Measurements from ENCODE around the gene SCGB3A2.

DNA sequence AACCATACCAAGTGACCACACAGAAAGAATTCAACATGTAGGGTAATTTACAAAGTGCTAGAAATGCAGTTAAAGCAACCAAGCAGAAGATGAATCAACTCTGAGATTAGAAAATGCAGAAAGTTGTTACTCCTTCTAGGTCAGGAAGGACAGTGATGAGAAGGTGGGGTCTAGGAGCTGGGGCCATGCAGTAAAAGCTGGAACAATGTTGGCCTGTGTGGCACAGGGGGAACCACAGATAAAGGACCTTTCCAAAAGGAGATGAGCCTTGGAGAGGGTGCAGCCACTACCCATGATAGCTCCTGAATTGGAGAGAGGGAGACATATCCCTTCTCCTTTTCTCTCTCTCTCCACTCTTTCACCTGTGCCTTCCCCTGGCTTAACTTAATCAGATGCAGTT is 2.4 kb upstream of the SCGB3A2 start:
- TF ChIP-seq, protein P1, sequence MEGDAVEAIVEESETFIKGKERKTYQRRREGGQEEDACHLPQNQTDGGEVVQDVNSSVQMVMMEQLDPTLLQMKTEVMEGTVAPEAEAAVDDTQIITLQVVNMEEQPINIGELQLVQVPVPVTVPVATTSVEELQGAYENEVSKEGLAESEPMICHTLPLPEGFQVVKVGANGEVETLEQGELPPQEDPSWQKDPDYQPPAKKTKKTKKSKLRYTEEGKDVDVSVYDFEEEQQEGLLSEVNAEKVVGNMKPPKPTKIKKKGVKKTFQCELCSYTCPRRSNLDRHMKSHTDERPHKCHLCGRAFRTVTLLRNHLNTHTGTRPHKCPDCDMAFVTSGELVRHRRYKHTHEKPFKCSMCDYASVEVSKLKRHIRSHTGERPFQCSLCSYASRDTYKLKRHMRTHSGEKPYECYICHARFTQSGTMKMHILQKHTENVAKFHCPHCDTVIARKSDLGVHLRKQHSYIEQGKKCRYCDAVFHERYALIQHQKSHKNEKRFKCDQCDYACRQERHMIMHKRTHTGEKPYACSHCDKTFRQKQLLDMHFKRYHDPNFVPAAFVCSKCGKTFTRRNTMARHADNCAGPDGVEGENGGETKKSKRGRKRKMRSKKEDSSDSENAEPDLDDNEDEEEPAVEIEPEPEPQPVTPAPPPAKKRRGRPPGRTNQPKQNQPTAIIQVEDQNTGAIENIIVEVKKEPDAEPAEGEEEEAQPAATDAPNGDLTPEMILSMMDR (IDR thresholded peaks at IDR 0.05; ENCODE audit: control extremely low read depth in 1 of 3, insufficient read depth in 1 of 3, low read depth in 1 of 3, low read length in 3 of 3), result no peak
- TF ChIP-seq EP300 (IDR thresholded peaks at IDR 0.05; ENCODE audit: borderline replicate concordance in 1 of 2, low read depth in 2 of 2, low read length in 2 of 2) (no peak), FOSL1 (IDR thresholded peaks at IDR 0.05; ENCODE audit: insufficient read depth, low read depth, low read length) (no peak), RAD21 (IDR thresholded peaks at IDR 0.05 in 1 of 2, conservative IDR thresholded peaks at IDR 0.05 in 1 of 2; ENCODE audit: low read depth in 2 of 2, low read length in 2 of 2) (no peak), EZH2 (IDR thresholded peaks at IDR 0.05; ENCODE audit: low read depth, low read length, severe bottlenecking) (no peak), NRF1 (IDR thresholded peaks at IDR 0.05; ENCODE audit: low read depth, low read length) (no peak), POLR2A (IDR thresholded peaks at IDR 0.05; ENCODE audit: control extremely low read depth in 1 of 2, low read depth in 2 of 2, low read length in 2 of 2) (no peak), KDM1A (IDR thresholded peaks at IDR 0.05; ENCODE audit: borderline replicate concordance, low read length) (no peak), SP1 (IDR thresholded peaks at IDR 0.05; ENCODE audit: low read depth, low read length) (no peak), CBX8 (IDR thresholded peaks at IDR 0.05; ENCODE audit: borderline replicate concordance, low read depth, low read length) (no peak), HDAC2 (IDR thresholded peaks at IDR 0.05; ENCODE audit: borderline replicate concordance in 1 of 2, low read depth in 2 of 2, low read length in 2 of 2) (no peak)
